ENCODE measurements around the gene FST. TPM values are rescaled to one million over a fixed set of nuclear protein-coding genes. Genes with fewer than 3 reads are reported as not detected.
A peak's percentile ranks its signal among the peaks of the same experiment; 100 is the strongest.

FST gene
- total and polyA plus RNA-seq, 2 donors: 1.6 to 7.2 TPM

DNA sequence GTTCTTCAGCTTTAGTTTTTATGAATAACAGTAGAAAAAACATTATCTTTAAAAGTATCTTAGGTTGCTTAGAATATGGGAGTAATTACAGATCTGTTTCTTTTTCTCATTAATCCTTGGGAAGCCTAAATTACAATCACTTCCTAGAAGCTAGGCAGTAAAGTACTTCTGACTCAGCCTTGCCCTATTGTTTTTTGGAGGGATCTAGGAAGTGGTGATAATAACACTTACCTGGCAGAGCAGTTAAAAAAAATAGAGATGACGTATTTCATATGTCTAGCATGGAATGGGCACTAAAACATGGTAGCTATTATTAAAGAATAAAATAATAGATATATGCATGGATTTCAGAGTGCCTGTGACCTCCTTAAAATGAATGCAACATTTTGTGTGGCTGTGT lies 8.2 kb upstream of the FST start:
- Histone ChIP-seq H3K9me3 (ENCODE audit: control insufficient read depth in 2 of 2, insufficient read depth in 1 of 2, low read length in 1 of 2) (no peaks in the 10 kb centered on the region), H3K36me3 (ENCODE audit: control insufficient read depth in 2 of 2, insufficient read depth in 2 of 2, low read length in 1 of 2) (no peaks in the 10 kb centered on the region), H3K27ac (ENCODE audit: low read depth in 1 of 2, low read length in 1 of 2) (no peak overlapping the region), H3K27me3 (ENCODE audit: control insufficient read depth in 2 of 2, insufficient read depth in 1 of 2, low read length in 1 of 2) (peaks cover 3 to 14% of the 10 kb centered on the region in 2 donors), H3K4me1 (ENCODE audit: control insufficient read depth in 2 of 2, insufficient read depth in 2 of 2, low read length in 2 of 2) (no peaks in the 10 kb centered on the region), H3K4me3 (ENCODE audit: low read length in 2 of 2) (no peak overlapping the region)
- WGBS: 93% methylated on average over 1 of the region's 1 CpG
- DNase-seq (ENCODE audit: low read depth in 6 of 9, low spot score in 9 of 9): no peak

GRCh38 chr5:53472720-53473510 lies 7.5 kb upstream of the FST start:
- H3K9me3 ChIP-seq (ENCODE audit: control insufficient read depth in 2 of 2, insufficient read depth in 1 of 2, low read length in 1 of 2): no peaks in the 10 kb centered on the region
- no peak for DNase-seq (ENCODE audit: low read depth in 6 of 9, low spot score in 9 of 9)
- no peak overlapping the region for H3K27ac ChIP-seq (ENCODE audit: low read depth in 1 of 2, low read length in 1 of 2)
- no peak overlapping the region for H3K4me3 ChIP-seq (ENCODE audit: low read length in 2 of 2)
- WGBS: 88% methylated on average over 4 of the region's 4 CpGs
- H3K36me3 ChIP-seq (ENCODE audit: control insufficient read depth in 2 of 2, insufficient read depth in 2 of 2, low read length in 1 of 2): no peaks in the 10 kb centered on the region
- H3K27me3 ChIP-seq (ENCODE audit: control insufficient read depth in 2 of 2, insufficient read depth in 1 of 2, low read length in 1 of 2): peaks cover 3 to 20% of the 10 kb centered on the region in 2 donors
- no peaks in the 10 kb centered on the region for H3K4me1 ChIP-seq (ENCODE audit: control insufficient read depth in 2 of 2, insufficient read depth in 2 of 2, low read length in 2 of 2)

DNA sequence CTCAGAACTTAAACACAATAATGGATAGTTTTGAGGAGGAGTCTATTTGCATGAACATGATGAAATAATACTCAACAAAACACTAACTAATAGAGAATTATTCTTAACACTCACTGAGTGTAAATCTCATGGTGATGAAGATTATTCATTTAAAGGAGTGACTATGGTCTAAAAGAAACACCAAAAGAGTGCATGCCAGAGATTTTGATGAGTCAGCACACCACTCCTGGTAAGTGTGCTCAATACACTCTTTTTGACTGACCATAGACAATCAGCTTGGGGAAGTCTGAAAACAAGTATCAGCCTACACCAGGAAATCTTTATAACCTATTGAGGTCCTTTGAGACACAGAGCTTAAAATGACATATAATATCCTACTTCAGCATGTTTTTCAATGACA lies 6.8 kb upstream of the FST start:
- no peaks in the 10 kb centered on the region for H3K36me3 ChIP-seq (ENCODE audit: control insufficient read depth in 2 of 2, insufficient read depth in 2 of 2, low read length in 1 of 2)
- H3K4me1 ChIP-seq (ENCODE audit: control insufficient read depth in 2 of 2, insufficient read depth in 2 of 2, low read length in 2 of 2): no peaks in the 10 kb centered on the region
- no peak overlapping the region for H3K27ac ChIP-seq (ENCODE audit: low read depth in 1 of 2, low read length in 1 of 2)
- H3K9me3 ChIP-seq (ENCODE audit: control insufficient read depth in 2 of 2, insufficient read depth in 1 of 2, low read length in 1 of 2): no peaks in the 10 kb centered on the region
- peaks cover 9 to 27% of the 10 kb centered on the region in 2 donors for H3K27me3 ChIP-seq (ENCODE audit: control insufficient read depth in 2 of 2, insufficient read depth in 1 of 2, low read length in 1 of 2)
- no peak overlapping the region for H3K4me3 ChIP-seq (ENCODE audit: low read length in 2 of 2)
- DNase-seq (ENCODE audit: low read depth in 6 of 9, low spot score in 9 of 9): no peak

DNA sequence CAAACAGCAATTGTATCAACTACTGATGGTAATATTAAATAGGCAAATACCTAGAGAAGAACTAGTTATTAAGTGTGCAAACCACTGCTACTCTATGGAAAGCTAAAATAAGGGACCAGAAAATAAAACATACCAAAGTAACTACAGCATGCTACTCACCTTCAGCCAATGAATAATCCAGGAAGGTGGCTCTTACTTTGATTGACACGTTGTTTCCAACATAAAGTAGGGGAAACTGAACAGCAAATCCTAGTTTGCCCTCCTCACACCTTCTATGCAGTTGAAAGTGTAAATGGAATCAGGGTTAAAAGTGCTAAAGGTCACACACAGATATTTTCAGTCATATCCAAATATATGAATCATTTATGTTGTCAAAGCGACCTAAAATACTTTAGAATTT lies 5.1 kb upstream of the FST start:
- Histone ChIP-seq H3K9me3 (ENCODE audit: control insufficient read depth in 2 of 2, insufficient read depth in 1 of 2, low read length in 1 of 2) (no peaks in the 10 kb centered on the region), H3K36me3 (ENCODE audit: control insufficient read depth in 2 of 2, insufficient read depth in 2 of 2, low read length in 1 of 2) (no peaks in the 10 kb centered on the region), H3K4me3 (ENCODE audit: low read length in 2 of 2) (no peak overlapping the region), H3K27ac (ENCODE audit: low read depth in 1 of 2, low read length in 1 of 2) (no peak overlapping the region), H3K27me3 (ENCODE audit: control insufficient read depth in 2 of 2, insufficient read depth in 1 of 2, low read length in 1 of 2) (peaks cover 23 to 44% of the 10 kb centered on the region in 2 donors), H3K4me1 (ENCODE audit: control insufficient read depth in 2 of 2, insufficient read depth in 2 of 2, low read length in 2 of 2) (peaks cover 0 to 3% of the 10 kb centered on the region in 2 donors)
- no peak for DNase-seq (ENCODE audit: low read depth in 6 of 9, low spot score in 9 of 9)
- 92% methylated on average over 2 of the region's 2 CpGs for WGBS

DNA sequence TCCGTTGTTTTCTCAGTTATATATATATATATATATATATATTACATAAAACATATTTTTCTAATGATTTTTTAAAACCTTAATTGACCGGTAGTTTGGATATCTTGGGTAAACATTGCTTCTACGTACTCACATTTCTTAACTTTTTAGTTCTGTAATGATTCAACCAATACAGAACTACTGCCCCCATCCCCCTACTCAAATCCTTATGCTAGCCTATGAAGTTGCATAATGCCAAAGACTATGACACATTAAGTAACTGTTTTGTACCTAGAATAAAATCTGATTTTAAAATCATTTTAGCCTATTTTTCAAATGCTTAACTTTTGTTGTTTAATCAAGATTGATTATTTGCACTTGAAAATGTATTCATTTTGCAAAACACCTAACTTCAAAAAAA lies 4.4 kb upstream of the FST start:
- Histone ChIP-seq H3K4me1 (ENCODE audit: control insufficient read depth in 2 of 2, insufficient read depth in 2 of 2, low read length in 2 of 2) (peaks cover 0 to 6% of the 10 kb centered on the region in 2 donors), H3K9me3 (ENCODE audit: control insufficient read depth in 2 of 2, insufficient read depth in 1 of 2, low read length in 1 of 2) (no peaks in the 10 kb centered on the region), H3K36me3 (ENCODE audit: control insufficient read depth in 2 of 2, insufficient read depth in 2 of 2, low read length in 1 of 2) (no peaks in the 10 kb centered on the region), H3K27me3 (ENCODE audit: control insufficient read depth in 2 of 2, insufficient read depth in 1 of 2, low read length in 1 of 2) (peaks cover 30 to 51% of the 10 kb centered on the region in 2 donors), H3K4me3 (ENCODE audit: low read length in 2 of 2) (no peak overlapping the region), H3K27ac (ENCODE audit: low read depth in 1 of 2, low read length in 1 of 2) (no peak overlapping the region)
- WGBS: 84% methylated on average over 3 of the region's 3 CpGs
- DNase-seq (ENCODE audit: low read depth in 6 of 9, low spot score in 9 of 9): no peak

DNA sequence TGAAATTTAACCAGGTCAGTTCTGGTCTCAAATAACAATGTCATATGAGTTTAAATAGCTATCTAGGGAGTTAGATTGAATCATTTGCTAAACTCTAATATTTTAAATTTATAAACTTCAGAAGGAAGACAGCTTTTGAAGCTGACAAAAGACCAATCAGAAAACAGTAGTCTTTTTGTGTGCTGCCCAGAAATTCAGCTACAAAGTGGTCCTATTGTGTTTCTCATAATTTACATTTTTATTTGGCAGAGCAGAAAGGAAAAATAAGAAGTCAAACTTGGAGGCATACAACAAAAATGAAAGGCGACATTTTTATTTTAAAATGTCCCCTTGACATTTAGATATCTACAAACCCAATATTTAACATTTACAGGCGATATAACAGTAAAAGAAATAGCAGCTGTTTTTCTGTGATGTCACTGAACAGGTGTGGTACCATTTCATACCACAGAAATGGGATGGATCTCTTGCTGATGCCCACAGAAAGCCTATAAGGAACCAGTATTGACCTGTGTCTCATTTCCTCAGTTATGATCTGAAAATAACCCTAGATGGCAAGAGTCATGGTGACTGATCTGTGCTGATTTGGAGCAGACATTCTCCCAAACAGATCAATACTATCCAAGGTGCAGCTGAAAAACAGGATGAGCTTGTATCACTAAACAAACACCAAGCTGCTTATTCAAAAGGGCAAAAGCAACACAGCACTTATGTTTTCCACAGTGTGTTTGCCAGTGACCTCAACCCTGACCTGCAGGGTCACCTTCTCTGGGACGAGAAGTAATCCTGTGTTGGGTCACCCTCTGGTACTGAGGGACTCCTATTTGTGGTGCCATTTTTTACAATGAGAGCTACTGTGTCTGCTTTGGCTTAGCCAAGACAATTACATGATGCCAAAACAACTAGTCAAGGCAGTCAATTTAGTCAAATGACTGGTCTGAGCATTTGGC lies 3.6 kb upstream of the FST start:
- no peak overlapping the region for H3K27ac ChIP-seq (ENCODE audit: low read depth in 1 of 2, low read length in 1 of 2)
- DNase-seq (ENCODE audit: low read depth in 6 of 9, low spot score in 9 of 9): no peak
- 88% methylated on average over 3 of the region's 3 CpGs for WGBS
- no peak overlapping the region for H3K4me3 ChIP-seq (ENCODE audit: low read length in 2 of 2)
- H3K36me3 ChIP-seq (ENCODE audit: control insufficient read depth in 2 of 2, insufficient read depth in 2 of 2, low read length in 1 of 2): no peaks in the 10 kb centered on the region
- no peaks in the 10 kb centered on the region for H3K9me3 ChIP-seq (ENCODE audit: control insufficient read depth in 2 of 2, insufficient read depth in 1 of 2, low read length in 1 of 2)
- H3K4me1 ChIP-seq (ENCODE audit: control insufficient read depth in 2 of 2, insufficient read depth in 2 of 2, low read length in 2 of 2): peaks cover 3 to 9% of the 10 kb centered on the region in 2 donors
- H3K27me3 ChIP-seq (ENCODE audit: control insufficient read depth in 2 of 2, insufficient read depth in 1 of 2, low read length in 1 of 2): peaks cover 33 to 59% of the 10 kb centered on the region in 2 donors

DNA sequence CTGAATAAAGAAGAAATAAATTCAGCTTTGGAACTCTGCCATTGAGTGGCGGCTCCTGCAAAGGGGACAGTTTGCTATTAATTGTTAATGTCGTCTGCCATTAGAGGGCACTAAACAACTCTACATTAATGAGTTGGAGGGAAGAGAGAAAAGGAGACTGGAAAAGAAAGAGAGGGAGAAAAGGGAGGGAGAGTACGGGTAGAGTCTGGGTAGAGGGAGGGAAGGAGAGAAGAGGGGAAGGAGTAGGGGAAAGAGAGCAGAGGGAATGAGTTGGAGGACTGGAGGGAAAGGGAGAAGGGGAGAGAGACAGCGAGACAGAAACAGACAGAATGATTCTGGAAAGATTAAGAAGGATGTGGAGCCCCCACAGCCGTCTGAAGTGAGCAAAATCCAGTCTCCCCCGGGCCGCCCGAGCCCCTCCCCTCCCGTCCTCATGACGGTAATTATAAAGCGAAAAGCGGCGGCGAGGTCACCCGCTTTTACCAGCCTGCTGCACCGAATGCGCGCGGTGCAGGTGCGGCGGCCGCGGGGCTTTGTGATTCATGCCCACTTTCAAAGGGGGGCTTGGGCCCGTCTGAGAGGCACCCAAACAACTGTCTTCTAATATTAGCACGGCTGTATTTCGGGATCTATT lies 1.9 kb upstream of the FST start:
- Histone ChIP-seq H3K9me3 (ENCODE audit: control insufficient read depth in 2 of 2, insufficient read depth in 1 of 2, low read length in 1 of 2) (no peaks in the 10 kb centered on the region), H3K36me3 (ENCODE audit: control insufficient read depth in 2 of 2, insufficient read depth in 2 of 2, low read length in 1 of 2) (no peaks in the 10 kb centered on the region), H3K27ac (ENCODE audit: low read depth in 1 of 2, low read length in 1 of 2) (no peak overlapping the region), H3K4me1 (ENCODE audit: control insufficient read depth in 2 of 2, insufficient read depth in 2 of 2, low read length in 2 of 2) (peaks cover 3 to 23% of the 10 kb centered on the region in 2 donors), H3K4me3 (ENCODE audit: low read length in 2 of 2) (peak overlapping the region in 1 of 2 donors; percentile 52), H3K27me3 (ENCODE audit: control insufficient read depth in 2 of 2, insufficient read depth in 1 of 2, low read length in 1 of 2) (peaks cover 33 to 76% of the 10 kb centered on the region in 2 donors)
- under 1% methylated on average over 26 of the region's 26 CpGs for WGBS
- peak in 1 of 9 donors; percentile 39 for DNase-seq (ENCODE audit: low read depth in 6 of 9, low spot score in 9 of 9)

DNA sequence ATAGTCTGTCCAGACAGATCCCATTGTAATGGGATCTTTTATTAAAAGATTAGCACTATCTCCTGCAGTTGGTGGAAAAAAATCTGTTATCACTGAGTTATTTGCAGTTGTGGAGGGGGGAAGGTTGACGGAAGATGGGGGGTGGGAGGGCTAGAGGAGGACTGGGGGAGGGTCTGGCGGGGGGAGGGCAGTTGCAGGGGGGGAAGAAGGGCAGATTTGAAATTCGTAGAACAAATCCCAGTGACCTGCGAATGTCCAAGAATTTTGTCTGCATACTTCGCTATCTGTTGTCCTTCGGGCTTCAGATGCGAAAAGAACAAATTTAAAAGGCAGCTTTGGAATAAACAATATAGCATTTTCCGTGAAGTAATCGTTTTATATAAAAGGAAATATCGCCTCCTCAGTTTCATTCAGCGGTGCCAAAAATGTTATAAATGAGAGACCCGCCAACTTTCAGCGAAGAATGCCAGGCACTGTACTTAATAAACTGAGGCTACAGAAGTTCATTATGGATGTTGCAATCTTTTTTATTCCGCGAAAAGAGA lies 1.3 kb upstream of the FST start:
- no peak for DNase-seq (ENCODE audit: low read depth in 6 of 9, low spot score in 9 of 9)
- Histone ChIP-seq H3K27me3 (ENCODE audit: control insufficient read depth in 2 of 2, insufficient read depth in 1 of 2, low read length in 1 of 2) (peaks cover 37 to 82% of the 10 kb centered on the region in 2 donors), H3K9me3 (ENCODE audit: control insufficient read depth in 2 of 2, insufficient read depth in 1 of 2, low read length in 1 of 2) (no peaks in the 10 kb centered on the region), H3K27ac (ENCODE audit: low read depth in 1 of 2, low read length in 1 of 2) (no peak overlapping the region), H3K4me3 (ENCODE audit: low read length in 2 of 2) (peak overlapping the region; percentile 38 to 52), H3K4me1 (ENCODE audit: control insufficient read depth in 2 of 2, insufficient read depth in 2 of 2, low read length in 2 of 2) (peaks cover 3 to 23% of the 10 kb centered on the region in 2 donors), H3K36me3 (ENCODE audit: control insufficient read depth in 2 of 2, insufficient read depth in 2 of 2, low read length in 1 of 2) (no peaks in the 10 kb centered on the region)
- whole genome bisulfite sequencing: 3% methylated on average over 15 of the region's 15 CpGs
